GM18867 (cell line): Measurements from ENCODE around the gene BCAN.
"Not testable (repeated sequence)": the region's sequence is repeated elsewhere in the genome, so short reads cannot be mapped to it uniquely, and the experiment has no call there.

ENCODE experiments used
- ATAC-seq: cut with Tn5 transposase; IDR thresholded peaks from one replicate; pipeline ENCODE4 v1.9.1; 2021; ENCODE audit warnings: mild to moderate bottlenecking, moderate library complexity; ENCODE audit not compliant: unreplicated experiment

Gene BCAN

DNA sequence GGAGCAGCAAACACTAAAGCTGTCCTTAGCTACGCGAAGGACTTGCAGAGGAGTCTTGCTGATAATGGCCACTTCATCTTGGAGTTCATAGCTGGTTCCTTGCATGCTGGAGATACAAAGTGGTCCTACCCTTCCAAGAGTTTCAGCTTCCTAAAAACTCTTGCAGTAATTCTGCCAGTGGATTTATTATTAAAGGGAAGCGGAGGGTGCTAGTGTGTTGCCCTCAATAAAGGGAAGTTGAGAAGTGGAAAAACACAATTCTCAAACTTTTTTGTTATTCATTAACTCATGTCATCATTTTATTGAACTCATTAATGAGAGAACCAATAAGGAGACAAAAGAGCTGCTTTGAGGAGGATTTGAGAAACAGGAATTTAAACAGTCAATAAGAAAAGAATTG, 29.3 kb upstream of the BCAN start:
- no peak for ATAC-seq

DNA sequence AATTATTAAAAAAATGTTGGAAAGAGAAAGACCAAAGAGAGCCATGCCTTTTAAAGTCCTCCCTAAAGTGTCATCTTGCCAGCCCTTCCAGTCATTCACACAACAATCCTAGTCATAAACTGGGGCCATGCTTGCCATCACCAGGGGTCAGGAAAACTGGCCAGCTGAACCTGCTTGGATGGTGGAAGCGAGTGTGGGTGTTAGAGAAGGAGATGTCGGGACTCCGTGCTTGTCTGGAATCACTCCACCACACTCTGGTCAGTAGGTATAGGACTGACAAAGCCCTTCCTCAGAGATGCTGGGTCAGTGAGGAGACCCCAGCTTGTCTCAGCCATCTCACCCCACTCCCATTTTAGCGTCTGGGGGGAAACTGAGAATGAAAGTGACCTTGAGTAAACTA, 26.0 kb upstream of the BCAN start:
- ATAC-seq = no peak

DNA sequence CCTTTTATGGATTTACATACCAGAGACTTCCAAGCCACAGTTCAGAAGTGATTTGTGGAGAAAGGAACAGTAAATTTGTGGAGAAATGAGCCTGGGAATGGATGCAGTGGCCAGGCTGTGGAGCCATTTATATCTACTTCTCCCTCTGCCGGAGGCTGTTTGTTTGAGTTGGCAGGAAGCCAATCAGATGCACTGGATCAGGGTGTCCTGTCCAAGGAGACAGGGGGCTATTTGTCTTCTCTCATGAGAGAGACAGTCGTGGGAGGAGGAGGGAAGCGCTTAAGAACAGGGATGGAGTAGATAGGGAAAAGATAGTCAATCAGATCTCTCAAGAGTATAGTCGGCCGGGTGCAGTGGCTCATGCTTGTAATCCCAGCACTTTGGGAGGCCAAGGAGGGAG, 25.5 kb upstream of the BCAN start:
- ATAC-seq = no peak

DNA sequence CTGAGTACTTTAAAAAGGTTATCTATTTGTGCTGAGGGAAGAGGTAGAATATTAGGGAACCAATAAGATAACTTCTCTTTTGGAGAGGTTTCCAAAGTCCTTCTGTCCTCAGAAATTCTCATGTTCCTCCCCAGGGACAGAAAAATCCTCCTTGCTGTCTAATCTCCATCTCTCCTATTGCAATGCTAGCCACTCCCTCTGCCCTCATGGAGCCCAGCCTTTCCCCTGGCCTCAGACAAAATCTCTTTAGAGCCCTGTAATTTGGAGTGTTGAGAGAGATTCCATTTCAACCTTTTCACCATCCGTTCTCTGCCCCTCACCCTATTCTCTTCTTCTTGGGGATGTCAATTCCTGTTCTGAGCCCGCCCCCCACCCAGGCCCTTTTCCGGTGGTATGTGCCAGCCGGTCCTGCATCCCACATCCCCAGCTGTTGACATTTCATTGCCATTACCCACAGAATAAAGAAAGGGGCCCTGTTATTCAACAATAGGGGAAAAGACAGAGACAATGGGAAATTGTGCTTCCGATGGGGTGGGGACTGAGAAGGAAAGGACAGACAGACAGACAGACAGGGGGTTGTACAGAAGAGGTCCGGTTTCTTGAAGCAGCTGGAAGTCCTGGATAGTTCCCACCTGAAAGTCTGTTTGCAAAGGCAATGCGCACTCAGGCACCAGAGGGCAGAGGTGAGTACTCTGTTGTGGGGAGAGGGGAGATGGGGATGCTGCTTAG, 22.9 kb upstream of the BCAN start, which contains the start of gene HAPLN2:
TSS of gene HAPLN2 (plus strand) at position 563 of the 729 bp plus-strand sequence. CDS start 4,076 bp downstream, outside the sequence.
- ATAC-seq = no peak

DNA sequence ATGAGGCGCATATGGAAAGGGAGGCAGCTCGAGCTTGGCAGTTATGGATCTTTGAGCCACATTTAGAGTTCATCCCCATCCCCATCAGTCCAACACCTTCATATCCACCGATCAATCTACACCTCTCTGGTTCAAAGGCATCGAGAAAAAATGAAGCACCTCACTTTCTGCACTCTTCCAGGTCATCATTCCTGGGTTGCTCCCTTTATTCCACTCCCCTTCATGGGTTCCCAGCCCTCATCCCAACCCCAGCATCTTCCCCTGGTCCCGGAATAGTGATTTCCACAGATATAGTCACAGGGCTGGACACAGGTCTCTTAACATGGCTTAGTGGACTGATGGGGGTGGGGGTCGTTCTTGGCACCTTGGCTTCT, 22.3 kb upstream of the BCAN start:
- no peak for ATAC-seq

DNA sequence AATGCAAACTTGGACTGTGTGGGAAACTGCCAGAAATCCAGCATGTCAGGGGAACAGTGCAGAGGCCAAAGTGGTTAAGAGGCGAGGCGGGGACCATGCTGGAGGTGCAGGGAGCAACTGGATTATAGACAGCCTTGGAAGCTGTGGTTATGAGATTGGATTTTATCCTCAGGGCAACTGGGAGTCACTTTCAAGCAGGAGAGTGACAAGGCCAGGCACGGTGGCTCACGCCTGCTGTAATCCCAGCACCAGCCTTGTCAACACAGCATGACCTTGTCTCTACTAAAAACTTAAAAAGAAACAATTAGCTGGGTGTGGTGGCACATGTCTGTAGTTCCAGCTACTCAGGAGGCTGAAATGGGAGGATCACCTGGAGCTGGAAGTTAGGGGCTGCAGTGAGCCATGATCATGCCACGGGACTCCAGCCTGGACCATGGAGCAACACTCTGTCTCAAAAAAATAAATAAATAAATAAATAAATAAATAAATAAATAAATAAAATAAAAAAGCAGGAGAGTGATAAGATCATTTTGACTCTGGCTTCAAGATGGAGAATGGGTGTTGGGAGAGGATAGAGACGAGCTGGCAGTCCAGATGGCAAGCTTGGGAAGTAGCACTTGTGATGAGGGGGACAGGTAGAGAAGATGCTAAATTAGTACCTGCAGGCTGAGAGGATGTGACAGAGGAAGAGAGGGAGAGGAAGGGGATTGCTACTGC, 19.2 kb upstream of the BCAN start:
- ATAC-seq = no peak

DNA sequence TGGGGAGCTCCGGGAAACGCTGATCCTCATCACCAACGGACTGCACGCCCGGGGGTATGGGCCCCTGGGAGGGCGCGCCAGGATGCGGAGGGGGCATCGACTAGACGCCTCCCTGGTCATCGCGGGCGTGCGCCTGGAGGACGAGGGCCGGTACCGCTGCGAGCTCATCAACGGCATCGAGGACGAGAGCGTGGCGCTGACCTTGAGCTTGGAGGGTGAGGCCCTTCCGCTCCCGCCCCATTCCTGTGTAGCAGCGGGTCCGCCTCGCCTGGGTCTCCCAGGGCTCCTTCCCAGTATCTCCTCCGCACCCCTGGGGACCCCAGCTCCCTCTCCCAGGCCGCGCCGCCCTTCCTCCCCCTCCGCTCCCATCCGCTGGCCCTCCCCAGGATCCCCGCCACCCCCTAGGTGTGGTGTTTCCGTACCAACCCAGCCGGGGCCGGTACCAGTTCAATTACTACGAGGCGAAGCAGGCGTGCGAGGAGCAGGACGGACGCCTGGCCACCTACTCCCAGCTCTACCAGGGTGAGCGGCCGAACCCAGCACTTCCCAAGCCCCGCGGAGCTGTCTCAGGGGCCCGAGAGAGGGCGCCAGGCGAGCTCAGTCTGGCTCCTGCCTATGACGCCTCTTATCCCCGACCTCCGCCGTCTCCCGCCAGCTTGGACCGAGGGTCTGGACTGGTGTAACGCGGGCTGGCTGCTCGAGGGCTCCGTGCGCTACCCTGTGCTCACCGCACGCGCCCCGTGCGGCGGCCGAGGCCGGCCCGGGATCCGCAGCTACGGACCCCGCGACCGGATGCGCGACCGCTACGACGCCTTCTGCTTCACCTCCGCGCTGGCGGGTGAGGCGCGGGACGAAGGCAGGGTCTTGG, 17.7 kb upstream of the BCAN start:
- ATAC-seq = no peak

DNA sequence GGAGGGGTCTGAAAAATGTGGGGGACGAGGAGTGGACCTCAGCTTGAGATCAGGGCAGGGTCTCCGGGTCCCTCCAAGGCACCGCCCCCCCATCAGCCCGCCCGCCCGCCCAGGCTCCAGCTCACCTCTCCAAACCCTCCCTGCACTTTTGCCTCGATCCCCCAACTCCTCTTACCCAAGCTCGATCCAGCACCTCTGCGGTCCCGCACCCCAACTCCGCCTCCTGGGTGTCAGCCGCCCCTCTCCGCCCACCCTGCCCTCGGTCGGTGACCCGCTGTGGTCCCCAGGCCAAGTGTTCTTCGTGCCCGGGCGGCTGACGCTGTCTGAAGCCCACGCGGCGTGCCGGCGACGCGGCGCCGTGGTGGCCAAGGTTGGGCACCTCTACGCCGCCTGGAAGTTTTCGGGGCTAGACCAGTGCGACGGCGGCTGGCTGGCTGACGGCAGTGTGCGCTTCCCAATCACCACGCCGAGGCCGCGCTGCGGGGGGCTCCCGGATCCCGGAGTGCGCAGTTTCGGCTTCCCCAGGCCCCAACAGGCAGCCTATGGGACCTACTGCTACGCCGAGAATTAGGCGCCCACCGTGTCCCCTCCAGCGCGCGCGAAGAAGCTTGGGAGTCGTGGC, 17.0 kb upstream of the BCAN start:
- no peak for ATAC-seq

DNA sequence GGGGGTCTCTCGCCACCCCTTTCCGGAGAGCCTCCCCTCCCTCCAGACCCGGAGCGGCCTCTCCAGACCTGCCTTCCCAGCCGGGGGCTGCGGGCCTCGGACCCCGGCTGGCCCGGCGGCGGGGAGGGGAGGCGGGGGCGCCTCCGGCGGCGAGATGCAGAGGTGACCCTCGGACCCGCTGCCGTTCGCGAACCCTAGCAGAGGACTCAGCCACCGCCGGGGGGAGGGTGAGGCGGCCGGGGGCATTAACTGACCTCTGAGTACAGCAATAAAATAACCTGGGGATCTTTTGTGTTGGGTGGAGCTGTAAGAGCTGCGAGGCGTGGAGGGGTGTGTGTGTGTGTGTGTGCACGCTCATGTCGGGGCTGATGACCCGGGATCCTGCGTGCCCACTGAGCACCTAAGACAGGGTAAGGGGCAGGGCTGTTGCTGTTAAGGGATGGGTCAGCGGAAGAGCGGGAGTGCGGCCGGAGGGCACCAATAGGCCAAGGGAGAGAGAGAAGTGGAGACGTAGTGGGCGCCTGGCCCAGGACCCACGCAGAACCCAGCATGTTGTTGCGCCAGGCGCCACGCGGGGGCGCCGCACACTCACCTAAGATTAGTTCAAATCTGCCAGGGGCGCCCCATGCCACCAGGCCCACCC, 16.4 kb upstream of the BCAN start:
- no peak for ATAC-seq

DNA sequence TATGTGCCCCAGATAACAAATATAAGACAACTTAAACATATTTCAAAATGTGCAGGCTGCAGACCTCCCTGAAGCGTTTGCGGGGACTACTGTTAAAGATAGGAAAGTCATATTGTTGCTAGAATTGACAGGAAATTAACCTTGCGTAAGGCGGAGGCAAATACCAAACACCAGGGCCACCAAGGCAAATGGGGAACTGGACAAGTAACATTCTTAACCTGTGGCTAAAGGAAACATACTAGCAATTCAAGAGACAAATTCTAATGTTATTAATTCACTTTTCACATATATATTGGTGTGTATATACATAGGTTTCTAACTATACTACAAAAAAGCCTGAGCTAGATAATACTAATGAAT, 15.9 kb upstream of the BCAN start:
- no peak for ATAC-seq

DNA sequence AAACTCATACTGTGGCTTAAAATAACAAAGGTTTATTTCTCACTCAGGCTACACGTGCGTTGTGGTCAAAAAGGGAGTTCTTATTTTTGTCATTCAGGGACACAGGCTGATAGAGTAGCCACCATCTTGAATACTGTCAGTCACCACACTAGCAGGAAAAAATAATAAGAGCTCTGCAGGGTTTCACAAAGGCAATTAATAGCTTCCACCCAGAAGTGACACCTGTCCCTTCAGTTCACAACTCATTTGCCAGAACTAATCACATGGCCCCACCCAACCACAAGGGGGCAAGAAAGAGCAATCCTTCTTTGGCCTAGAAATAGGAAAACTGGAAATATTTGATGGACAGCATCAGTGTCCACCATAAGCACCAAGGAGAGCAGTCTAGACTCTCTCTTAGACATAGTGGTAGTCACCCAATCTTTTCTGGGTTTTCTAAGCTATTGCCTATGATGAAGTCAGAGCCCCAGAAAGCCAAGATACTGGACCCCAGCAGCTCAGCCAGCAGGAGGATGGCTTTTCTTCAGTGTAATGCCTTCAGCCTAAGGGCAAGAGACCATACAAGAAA, 14.5 kb upstream of the BCAN start:
- no peak for ATAC-seq

DNA sequence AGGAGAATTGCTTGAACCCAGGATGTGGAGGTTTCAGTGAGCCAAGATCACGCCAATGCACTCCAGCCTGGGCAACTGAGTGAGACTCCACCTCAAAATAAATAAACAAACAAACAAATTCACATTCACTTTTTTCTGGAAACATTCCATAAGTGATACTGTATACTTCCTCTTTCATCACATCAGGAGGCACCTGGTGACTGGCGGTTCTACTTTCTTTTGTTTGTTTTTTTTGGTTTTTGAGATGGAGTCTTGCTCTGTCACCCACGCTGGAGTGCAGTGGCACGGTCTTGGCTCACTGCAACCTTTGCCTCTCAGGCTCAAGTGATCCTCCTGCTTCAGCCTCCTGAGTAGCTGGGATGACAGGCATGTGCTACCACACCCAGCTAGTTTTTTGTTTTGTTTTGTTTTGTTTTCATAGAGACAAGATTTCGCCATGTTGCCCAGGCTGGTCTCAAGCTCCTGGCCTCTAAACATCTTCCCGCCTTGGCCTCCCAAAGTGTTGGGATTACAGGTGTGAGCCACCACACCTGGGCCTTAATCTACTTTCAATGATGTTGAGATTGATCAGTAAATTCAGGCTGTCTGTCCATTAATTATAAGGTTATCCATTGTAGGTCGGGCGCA, 12.0 kb upstream of the BCAN start:
- ATAC-seq = no peak

DNA sequence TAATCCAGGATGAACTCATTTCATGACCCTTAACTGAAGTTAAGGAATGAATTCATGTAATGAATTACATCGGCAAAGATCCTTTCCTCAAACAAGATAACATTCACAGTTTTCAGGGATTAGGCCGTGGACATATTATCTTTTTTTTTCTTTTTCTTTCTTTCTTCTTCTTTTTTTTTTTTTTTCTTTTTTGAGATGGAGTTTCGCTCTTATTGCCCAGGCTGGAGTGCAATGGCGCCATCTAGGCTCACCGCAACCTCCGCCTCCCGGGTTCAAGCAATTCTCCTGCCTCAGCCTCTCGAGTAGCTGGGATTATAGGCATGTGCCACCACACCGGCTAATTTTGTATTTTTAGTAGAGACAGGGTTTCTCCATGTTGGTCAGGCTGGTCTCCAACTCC, 10.8 kb upstream of the BCAN start:
- not testable (repeated sequence) for ATAC-seq

DNA sequence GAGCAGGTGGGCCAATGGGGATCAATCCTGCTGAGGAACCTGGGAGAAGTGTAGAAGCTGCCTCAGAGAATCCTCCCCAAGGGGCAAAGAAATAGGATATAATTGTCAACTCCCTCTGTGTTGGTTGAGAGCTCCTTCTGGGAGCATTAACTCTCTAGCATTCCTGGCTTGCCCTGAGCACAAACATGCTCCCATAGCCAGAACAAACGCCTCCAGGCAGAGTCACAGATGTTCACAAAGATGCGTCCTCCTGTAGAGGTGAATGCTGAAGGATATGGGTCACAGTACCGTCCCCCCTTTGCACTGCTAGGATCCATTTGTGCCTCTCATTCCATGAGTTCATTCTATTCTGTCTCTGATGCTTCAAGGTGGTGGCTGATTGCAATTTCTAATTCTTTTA, 9.6 kb upstream of the BCAN start:
- ATAC-seq = no peak

DNA sequence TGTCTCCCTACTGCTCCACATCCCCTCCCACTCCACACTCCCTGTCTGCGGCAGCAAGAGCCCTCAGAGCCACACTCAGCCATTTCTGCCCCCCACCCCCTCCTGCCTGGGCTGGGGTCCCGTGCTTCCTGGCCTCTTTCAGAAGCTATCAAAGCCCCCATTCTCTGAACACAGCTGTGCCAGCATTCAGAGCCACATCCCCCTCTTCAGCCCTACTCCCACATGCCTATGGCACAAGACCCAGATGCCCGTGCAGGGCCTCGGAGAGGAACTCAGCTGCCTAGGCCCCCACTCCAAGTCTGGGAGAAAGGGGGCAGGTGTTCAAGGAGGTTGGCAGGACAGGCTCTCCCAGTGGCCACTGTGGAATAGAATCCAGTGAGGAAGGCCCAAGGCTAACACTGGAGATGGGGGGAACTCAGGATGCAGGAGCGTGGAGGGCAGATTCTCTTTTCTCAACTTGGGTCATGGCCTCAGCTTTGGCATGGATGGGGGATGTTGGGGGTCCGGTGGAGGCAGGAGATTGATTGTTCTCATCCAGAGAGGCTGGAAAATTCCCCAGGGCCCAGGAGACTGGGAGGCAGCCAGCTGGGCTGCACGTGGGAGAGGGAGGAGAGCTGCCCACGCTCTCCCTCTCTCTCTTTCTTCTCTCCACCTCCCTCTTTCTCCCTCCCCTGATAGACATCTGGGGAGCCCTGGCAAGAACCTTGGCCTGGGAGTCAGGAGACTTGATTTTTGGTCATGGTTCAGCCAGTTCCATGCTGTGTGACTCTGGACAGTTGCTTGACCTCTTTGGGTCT, 3.5 kb upstream of the BCAN start:
- no peak for ATAC-seq

DNA sequence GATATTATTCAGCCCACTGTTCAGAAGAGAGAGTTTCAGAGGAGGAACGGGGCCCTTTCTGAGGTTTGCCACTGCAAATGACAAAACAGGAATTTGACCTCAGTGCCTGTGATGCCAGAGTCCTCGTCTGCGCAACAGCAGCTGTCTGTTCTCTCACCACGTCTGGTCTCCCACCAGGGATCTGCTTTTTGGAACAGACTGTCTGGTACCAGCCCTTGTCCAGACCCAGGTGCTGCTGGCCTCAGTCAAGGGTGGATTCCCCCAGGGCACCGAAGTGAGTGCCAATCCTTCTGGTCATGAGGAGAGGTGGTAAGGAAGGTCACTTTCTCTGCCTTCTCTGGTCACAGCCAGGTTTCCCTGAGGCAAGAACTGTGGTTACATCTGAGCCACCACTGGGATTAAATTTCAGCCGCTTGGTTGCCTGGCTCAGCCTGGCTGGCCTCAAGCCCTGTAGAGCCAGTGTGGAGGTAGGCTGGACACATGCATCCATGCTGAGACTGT, 2.3 kb upstream of the BCAN start:
- ATAC-seq = no peak

DNA sequence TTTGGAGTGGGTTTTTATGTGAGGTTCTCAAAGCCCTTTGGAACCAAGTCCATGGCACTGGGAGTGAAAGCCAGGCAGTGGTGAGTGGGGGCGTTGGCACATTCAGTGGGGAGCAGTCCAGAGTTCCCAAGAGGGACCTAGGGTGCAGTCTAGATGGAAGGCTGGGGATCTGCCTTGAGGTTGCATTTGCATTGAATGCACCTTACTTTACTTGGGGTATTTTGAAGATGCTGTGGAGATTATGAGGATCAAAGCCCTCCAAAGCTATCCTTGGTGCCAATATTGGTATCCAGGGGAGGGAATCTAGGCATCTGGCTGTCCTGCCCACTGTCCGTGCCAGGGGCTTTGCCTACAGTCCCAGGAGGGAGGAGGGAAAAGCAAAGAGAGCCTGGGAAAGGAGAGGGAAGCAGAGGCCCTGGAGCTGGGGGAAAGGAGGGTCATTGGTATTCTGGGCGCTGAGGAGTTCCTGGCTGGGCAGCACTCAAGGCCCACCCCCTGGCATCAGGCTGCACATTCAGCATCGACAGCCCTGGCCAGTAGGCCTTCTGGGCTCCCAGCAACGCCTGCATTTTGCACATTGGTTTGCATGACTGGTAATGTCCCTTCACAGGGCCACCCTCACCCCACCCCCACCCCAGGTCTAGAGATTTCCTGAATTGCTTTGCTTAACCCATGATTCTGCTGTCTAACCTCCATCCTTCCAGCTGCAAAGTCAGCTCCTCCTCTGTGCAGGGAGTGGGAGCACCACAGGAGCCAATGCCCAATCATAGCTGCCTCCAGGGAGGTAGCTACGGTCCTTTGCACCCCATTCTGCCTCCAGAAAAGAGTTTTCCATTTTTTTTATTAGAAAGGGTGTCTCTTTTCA, 843 bp upstream of the BCAN start:
- no peak for ATAC-seq
